DND-41 (cell line): Measurements from ENCODE around the gene PSMB10.

Source experiments
- ATAC-seq: fragments of 200-7000 bp; cut with Tn5 transposase; 3 replicates; pipeline ENCODE4 v1.9.1; 2021; ENCODE audit warnings: low read depth; ENCODE audit not compliant: insufficient read depth
- DNase-seq: peaks from one replicate; pipeline ENCODE4 v3.0.0-alpha.2; 2020
- H2AFZ ChIP-seq: 2 replicates; pipeline ENCODE4 v1.6.0; 2012; ENCODE audit warnings: low read depth, low read length
- H3K27ac ChIP-seq: 2 replicates; pipeline ENCODE4 v1.5.1; 2012; ENCODE audit warnings: low read length, inconsistent platforms
- H3K27me3 ChIP-seq: fragments of 200-600 bp; sonication (generic); 2 replicates; pipeline ENCODE4 v1.6.0; 2012; ENCODE audit warnings: low read length, mild to moderate bottlenecking, inconsistent platforms; ENCODE audit not compliant: insufficient read depth, poor library complexity
- H3K36me3 ChIP-seq: 2 replicates; pipeline ENCODE4 v1.5.1; 2012; ENCODE audit warnings: low read length, inconsistent platforms; ENCODE audit not compliant: insufficient read depth
- H3K4me1 ChIP-seq: 2 replicates; pipeline ENCODE4 v1.5.1; 2012; ENCODE audit warnings: mild to moderate bottlenecking, low read length; ENCODE audit not compliant: insufficient read depth
- H3K4me2 ChIP-seq: 2 replicates; pipeline ENCODE4 v1.6.0; 2012; ENCODE audit warnings: mild to moderate bottlenecking, moderate library complexity, low read length, inconsistent platforms; ENCODE audit not compliant: insufficient read depth
- H3K4me3 ChIP-seq, 2 experiments: fragments of 200-600 bp in 1 of 2; shearing (Covaris generic) in 1 of 2; 2 replicates each; pipeline ENCODE4 v1.5.1; 2012 to 2016; ENCODE audit warnings: inconsistent platforms in 2 of 2, low read length in 2 of 2, mild to moderate bottlenecking in 2 of 2, low read depth in 1 of 2, moderate library complexity in 1 of 2
- H3K79me2 ChIP-seq: 2 replicates; pipeline ENCODE4 v1.6.0; 2012; ENCODE audit warnings: low read length, inconsistent platforms; ENCODE audit not compliant: insufficient read depth
- H3K9ac ChIP-seq: 2 replicates; pipeline ENCODE4 v1.6.0; 2012; ENCODE audit warnings: low read depth, mild to moderate bottlenecking, inconsistent platforms, low read length, moderate library complexity
- H3K9me3 ChIP-seq: 2 replicates; pipeline ENCODE4 v1.5.1; 2012; ENCODE audit warnings: low read length, moderate library complexity, mild to moderate bottlenecking, inconsistent platforms; ENCODE audit not compliant: insufficient read depth, severe bottlenecking
- H4K20me1 ChIP-seq: 2 replicates; pipeline ENCODE4 v1.6.0; 2012; ENCODE audit warnings: low read length; ENCODE audit not compliant: insufficient read depth
- EZH2 ChIP-seq: IDR thresholded peaks from 3 replicates; pipeline ENCODE4 v1.6.1; 2012; ENCODE audit warnings: borderline replicate concordance, low read depth, mild to moderate bottlenecking, moderate library complexity, low read length, inconsistent platforms; ENCODE audit not compliant: severe bottlenecking
- TF ChIP-seq, protein P1 (sequence below): IDR thresholded peaks from 2 replicates; pipeline ENCODE4 v1.5.1; 2012; ENCODE audit warnings: borderline replicate concordance, low read length, moderate library complexity, mild to moderate bottlenecking; ENCODE audit not compliant: poor library complexity, severe bottlenecking; ENCODE audit errors: extremely low read depth

PSMB10 gene

DNA sequence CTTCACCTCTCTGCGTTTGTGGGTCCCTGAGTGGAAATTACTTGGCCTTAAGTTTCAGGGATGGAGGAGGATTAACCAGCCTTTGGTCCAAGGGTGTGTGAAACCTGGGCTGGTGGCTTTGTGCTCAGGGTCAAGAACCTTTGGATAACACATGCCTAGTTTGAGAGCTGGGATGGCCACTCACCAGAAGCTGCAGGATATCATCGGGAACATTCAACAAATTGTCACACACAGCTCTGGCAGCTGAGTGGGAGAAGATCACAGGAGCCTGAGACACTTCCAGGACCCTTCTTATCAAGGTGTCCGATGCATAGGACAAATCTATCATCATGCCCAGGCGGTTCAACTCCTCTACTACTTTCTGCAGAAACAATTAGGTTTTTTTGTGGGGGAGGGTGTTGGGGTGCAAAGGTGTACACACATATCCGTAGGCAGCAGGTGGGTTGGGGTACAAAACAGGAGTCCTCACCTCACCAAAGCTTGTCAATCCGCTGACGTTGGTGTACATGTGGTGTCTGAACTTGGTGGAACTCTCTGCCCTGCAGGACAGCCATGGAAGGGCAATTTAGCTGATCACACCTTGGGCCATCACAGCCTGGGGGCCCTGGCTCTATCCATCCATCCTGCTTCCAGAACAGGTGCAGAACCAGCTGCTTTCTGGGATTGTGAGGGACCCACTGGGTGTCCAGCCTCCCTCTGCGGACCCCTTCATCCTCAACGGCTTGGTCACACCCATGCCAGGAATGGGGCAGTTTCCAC lies 41.0 kb upstream of the PSMB10 start:
- no peak for ATAC-seq
- no peak for DNase-seq
- no peak overlapping the region for H3K27ac ChIP-seq

DNA sequence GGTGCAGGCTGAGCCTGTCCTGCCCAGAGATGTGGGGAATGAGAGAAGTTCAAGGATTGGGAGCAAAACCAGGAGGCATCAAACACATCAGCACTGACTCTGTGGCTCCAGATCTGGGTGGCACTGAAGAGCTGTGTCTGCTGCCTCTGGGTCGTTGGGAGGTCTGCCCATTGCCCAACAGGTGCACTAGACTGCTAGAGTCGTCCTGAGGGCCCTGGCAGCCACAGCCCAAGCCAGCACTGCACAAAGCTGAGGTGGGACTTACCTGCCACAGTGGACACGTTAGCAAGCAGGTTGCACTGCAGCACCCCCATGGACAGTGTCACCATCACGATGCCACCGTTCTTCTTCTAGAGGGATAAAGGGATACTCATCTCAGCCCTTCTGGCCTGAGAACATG lies 40.4 kb upstream of the PSMB10 start:
- no peak overlapping the region for H2AFZ ChIP-seq

More for the DNA sequence above, 41.0 kb upstream of the PSMB10 start:
- Histone ChIP-seq H2AFZ (no peak overlapping the region), H4K20me1 (no peaks in the 10 kb centered on the region), H3K79me2 (no peaks in the 10 kb centered on the region), H3K4me2 (no peak overlapping the region), H3K4me3 (no peak overlapping the region), H3K9me3 (no peaks in the 10 kb centered on the region), H3K36me3 (no peaks in the 10 kb centered on the region), H3K27me3 (no peaks in the 10 kb centered on the region), H3K4me1 (no peaks in the 10 kb centered on the region), H3K9ac (no peak overlapping the region)
- TF ChIP-seq, protein P1, sequence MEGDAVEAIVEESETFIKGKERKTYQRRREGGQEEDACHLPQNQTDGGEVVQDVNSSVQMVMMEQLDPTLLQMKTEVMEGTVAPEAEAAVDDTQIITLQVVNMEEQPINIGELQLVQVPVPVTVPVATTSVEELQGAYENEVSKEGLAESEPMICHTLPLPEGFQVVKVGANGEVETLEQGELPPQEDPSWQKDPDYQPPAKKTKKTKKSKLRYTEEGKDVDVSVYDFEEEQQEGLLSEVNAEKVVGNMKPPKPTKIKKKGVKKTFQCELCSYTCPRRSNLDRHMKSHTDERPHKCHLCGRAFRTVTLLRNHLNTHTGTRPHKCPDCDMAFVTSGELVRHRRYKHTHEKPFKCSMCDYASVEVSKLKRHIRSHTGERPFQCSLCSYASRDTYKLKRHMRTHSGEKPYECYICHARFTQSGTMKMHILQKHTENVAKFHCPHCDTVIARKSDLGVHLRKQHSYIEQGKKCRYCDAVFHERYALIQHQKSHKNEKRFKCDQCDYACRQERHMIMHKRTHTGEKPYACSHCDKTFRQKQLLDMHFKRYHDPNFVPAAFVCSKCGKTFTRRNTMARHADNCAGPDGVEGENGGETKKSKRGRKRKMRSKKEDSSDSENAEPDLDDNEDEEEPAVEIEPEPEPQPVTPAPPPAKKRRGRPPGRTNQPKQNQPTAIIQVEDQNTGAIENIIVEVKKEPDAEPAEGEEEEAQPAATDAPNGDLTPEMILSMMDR: no peak
- TF ChIP-seq EZH2: no peak

DNA sequence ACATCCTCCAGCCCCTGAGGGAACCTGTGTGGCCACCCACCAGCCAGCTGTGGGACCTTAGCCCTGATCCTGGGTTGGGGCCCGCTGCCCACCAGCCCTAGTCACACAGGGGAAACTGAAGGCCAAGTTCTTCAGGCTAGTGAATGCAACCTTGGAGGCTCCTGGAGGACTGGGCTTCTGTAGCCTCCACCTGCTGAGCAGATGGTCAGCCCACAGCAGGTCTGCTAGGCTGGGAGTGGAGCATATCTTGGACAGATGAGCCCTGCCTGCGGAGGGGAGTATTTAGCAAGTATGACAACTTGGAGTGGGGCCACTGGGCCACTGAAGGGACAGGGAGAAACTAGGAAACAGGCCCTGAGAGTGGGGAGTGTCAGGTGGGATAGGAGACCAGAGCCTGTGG lies 39.6 kb upstream of the PSMB10 start:
- Histone ChIP-seq H3K9ac (no peak overlapping the region), H3K27ac (no peak overlapping the region), H3K36me3 (no peaks in the 10 kb centered on the region), H2AFZ (no peak overlapping the region), H3K79me2 (no peaks in the 10 kb centered on the region), H3K4me2 (no peak overlapping the region), H3K9me3 (no peaks in the 10 kb centered on the region), H3K4me1 (no peaks in the 10 kb centered on the region), H4K20me1 (no peaks in the 10 kb centered on the region), H3K4me3 (no peak overlapping the region), H3K27me3 (no peaks in the 10 kb centered on the region)
- DNase-seq: no peak
- TF ChIP-seq, protein P1: no peak
- no peak for TF ChIP-seq EZH2
- ATAC-seq: no peak

More for the DNA sequence above, 40.4 kb upstream of the PSMB10 start:
- H3K4me2 ChIP-seq: no peak overlapping the region
- no peak overlapping the region for H3K4me3 ChIP-seq
- no peak overlapping the region; the same call in 1 of the 2 replicates for H3K9ac ChIP-seq
- TF ChIP-seq, protein P1: no peak
- no peak for TF ChIP-seq EZH2
- H3K79me2 ChIP-seq: no peaks in the 10 kb centered on the region
- no peaks in the 10 kb centered on the region for H4K20me1 ChIP-seq
- DNase-seq (no peak), ATAC-seq (no peak)
- H3K9me3 ChIP-seq: no peaks in the 10 kb centered on the region
- no peaks in the 10 kb centered on the region for H3K27me3 ChIP-seq
- no peak overlapping the region for H3K27ac ChIP-seq
- no peaks in the 10 kb centered on the region for H3K4me1 ChIP-seq
- no peaks in the 10 kb centered on the region for H3K36me3 ChIP-seq
